Measurements from ENCODE around the gene KCNT1.

Gene KCNT1

GRCh38 chr9:135708164-135708563 lies 6.2 kb downstream of the KCNT1 start:
- TF ChIP-seq EZH2phosphoT487 (IDR thresholded peaks at IDR 0.05; ENCODE audit: borderline replicate concordance, low read length) (no peak), CTCF (IDR thresholded peaks at IDR 0.05; ENCODE audit: low read depth, low read length, poor library complexity, severe bottlenecking) (no peak)
- H4K20me1 ChIP-seq (ENCODE audit: control insufficient read depth, insufficient read depth, low read depth, low read length), result no peaks in the 10 kb centered on the region
- H3K27me3 ChIP-seq (ENCODE audit: control insufficient read depth, low read length), result peaks cover 3% of the 10 kb centered on the region; the same call in 1 of the 2 replicates

GRCh38 chr9:135711391-135711790 lies 9.4 kb downstream of the KCNT1 start:
- Histone ChIP-seq H3K4me2 (ENCODE audit: low read length) (no peak overlapping the region), H3K9me3 (ENCODE audit: control insufficient read depth, insufficient read depth, low read length) (no peaks in the 10 kb centered on the region), H3K27me3 (ENCODE audit: control insufficient read depth, low read length) (peaks cover 3% of the 10 kb centered on the region; the same call in 1 of the 2 replicates), H3K4me3 (ENCODE audit: low read length) (no peak overlapping the region), H3K79me2 (ENCODE audit: control insufficient read depth, low read length) (no peaks in the 10 kb centered on the region), H3F3A (ENCODE audit: control insufficient read depth, insufficient read depth) (no peaks in the 10 kb centered on the region), H3K4me1 (ENCODE audit: control insufficient read depth, low read length) (no peaks in the 10 kb centered on the region), H3K36me3 (ENCODE audit: control insufficient read depth, low read length) (no peaks in the 10 kb centered on the region), H4K20me1 (ENCODE audit: control insufficient read depth, insufficient read depth, low read depth, low read length) (no peaks in the 10 kb centered on the region), H3K27ac (ENCODE audit: low read depth, low read length) (no peak overlapping the region), H3K9me2 (replicated peaks; ENCODE audit: control insufficient read depth, low read length) (no peaks in the 10 kb centered on the region)
- TF ChIP-seq EZH2phosphoT487 (IDR thresholded peaks at IDR 0.05; ENCODE audit: borderline replicate concordance, low read length) (no peak), CTCF (IDR thresholded peaks at IDR 0.05; ENCODE audit: low read depth, low read length, poor library complexity, severe bottlenecking) (no peak)

More at GRCh38 chr9:135708164-135708563, 6.2 kb downstream of the KCNT1 start:
- no peak overlapping the region for H3K4me2 ChIP-seq (ENCODE audit: low read length)
- no peak overlapping the region for H3K27ac ChIP-seq (ENCODE audit: low read depth, low read length)
- no peaks in the 10 kb centered on the region for H3K4me1 ChIP-seq (ENCODE audit: control insufficient read depth, low read length)
- H3K9me3 ChIP-seq (ENCODE audit: control insufficient read depth, insufficient read depth, low read length), result no peaks in the 10 kb centered on the region
- H3K79me2 ChIP-seq (ENCODE audit: control insufficient read depth, low read length), result no peaks in the 10 kb centered on the region
- no peaks in the 10 kb centered on the region for H3K36me3 ChIP-seq (ENCODE audit: control insufficient read depth, low read length)
- H3K9me2 ChIP-seq (replicated peaks; ENCODE audit: control insufficient read depth, low read length), result no peaks in the 10 kb centered on the region
- H3K4me3 ChIP-seq (ENCODE audit: low read length), result no peak overlapping the region
- H3F3A ChIP-seq (ENCODE audit: control insufficient read depth, insufficient read depth), result no peaks in the 10 kb centered on the region

GRCh38 chr9:135711881-135712280 lies 9.9 kb downstream of the KCNT1 start:
- Histone ChIP-seq H3K4me3 (ENCODE audit: low read length) (no peak overlapping the region), H3K27ac (ENCODE audit: low read depth, low read length) (no peak overlapping the region), H3K36me3 (ENCODE audit: control insufficient read depth, low read length) (no peaks in the 10 kb centered on the region), H3K4me1 (ENCODE audit: control insufficient read depth, low read length) (no peaks in the 10 kb centered on the region), H3K27me3 (ENCODE audit: control insufficient read depth, low read length) (peaks cover 3% of the 10 kb centered on the region; the same call in 1 of the 2 replicates), H4K20me1 (ENCODE audit: control insufficient read depth, insufficient read depth, low read depth, low read length) (no peaks in the 10 kb centered on the region), H3K9me3 (ENCODE audit: control insufficient read depth, insufficient read depth, low read length) (no peaks in the 10 kb centered on the region), H3F3A (ENCODE audit: control insufficient read depth, insufficient read depth) (no peaks in the 10 kb centered on the region), H3K79me2 (ENCODE audit: control insufficient read depth, low read length) (no peaks in the 10 kb centered on the region), H3K4me2 (ENCODE audit: low read length) (no peak overlapping the region), H3K9me2 (replicated peaks; ENCODE audit: control insufficient read depth, low read length) (no peaks in the 10 kb centered on the region)
- TF ChIP-seq CTCF (IDR thresholded peaks at IDR 0.05; ENCODE audit: low read depth, low read length, poor library complexity, severe bottlenecking) (no peak), EZH2phosphoT487 (IDR thresholded peaks at IDR 0.05; ENCODE audit: borderline replicate concordance, low read length) (no peak)

Data from DOHH2 (cell line).